ENCODE results near the gene GPR37L1. TPM values are rescaled to one million over a fixed set of nuclear protein-coding genes. Genes with fewer than 3 reads are reported as not detected.
"Not testable (repeated sequence)": the region's sequence is repeated elsewhere in the genome, so short reads cannot be mapped to it uniquely, and the experiment has no call there.

The GPR37L1 gene
- total RNA-seq, 1 donor from 2014 or later, result not detected

DNA sequence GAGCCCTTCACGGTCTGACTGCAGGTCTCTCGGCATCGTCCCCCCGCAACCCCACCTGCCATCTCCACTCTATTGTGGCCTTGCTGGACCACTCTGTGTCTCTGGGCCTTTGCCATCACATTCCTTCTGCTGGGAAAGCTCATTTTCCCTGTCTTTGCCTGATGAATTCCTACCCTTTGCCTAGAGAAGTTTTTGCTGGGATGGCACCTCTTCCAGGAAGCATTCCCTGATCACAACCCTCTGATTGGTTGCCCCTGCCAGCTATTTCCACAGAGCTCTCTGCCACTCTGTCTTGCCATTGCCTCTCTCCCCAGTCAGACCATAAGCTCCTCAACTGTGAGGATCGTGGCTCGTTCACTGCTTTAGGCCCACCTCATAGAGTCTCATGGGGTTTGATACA lies 28.9 kb upstream of the GPR37L1 start:
- H3K4me1 Mint-ChIP-seq (ENCODE audit: low read depth), result no peaks in the 10 kb centered on the region
- H3K27ac Mint-ChIP-seq, result no peak overlapping the region
- no peaks in the 10 kb centered on the region for H3K36me3 Mint-ChIP-seq (ENCODE audit: low read depth)
- no peak for DNase-seq (ENCODE audit: low spot score)
- intact Hi-C loops (cut with micrococcal nuclease), result no loop called here
- no peaks in the 10 kb centered on the region for H3K9me3 Mint-ChIP-seq
- no peak overlapping the region for H3K4me3 Mint-ChIP-seq
- H3K27me3 Mint-ChIP-seq (ENCODE audit: insufficient read depth), result peaks cover 11% of the 10 kb centered on the region

DNA sequence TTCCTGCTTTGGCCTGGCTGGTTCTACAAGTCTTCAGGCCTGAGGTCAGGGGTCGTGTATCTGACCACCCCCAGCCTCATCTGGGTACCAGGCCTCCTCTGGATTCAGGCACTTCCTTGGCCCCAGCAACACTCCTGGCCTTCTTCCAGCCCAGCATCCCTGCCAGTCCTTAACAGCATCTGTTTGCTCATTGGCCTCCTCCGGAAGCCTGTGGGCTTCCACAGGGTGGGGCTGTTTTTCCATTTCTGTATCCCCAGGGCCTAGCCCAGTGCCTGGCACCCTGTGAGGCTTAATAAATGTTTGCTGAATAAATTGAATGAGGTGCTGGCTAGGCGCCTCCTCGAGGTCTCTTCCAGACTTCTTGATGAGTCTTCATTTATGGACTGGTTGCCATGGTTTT lies 21.5 kb upstream of the GPR37L1 start:
- H3K27ac Mint-ChIP-seq, result no peak overlapping the region
- no peaks in the 10 kb centered on the region for H3K4me1 Mint-ChIP-seq (ENCODE audit: low read depth)
- no peaks in the 10 kb centered on the region for H3K27me3 Mint-ChIP-seq (ENCODE audit: insufficient read depth)
- H3K4me3 Mint-ChIP-seq, result no peak overlapping the region
- no peak for DNase-seq (ENCODE audit: low spot score)
- H3K36me3 Mint-ChIP-seq (ENCODE audit: low read depth), result no peaks in the 10 kb centered on the region
- H3K9me3 Mint-ChIP-seq, result no peaks in the 10 kb centered on the region
- intact Hi-C loops (cut with micrococcal nuclease), result no loop called here

DNA sequence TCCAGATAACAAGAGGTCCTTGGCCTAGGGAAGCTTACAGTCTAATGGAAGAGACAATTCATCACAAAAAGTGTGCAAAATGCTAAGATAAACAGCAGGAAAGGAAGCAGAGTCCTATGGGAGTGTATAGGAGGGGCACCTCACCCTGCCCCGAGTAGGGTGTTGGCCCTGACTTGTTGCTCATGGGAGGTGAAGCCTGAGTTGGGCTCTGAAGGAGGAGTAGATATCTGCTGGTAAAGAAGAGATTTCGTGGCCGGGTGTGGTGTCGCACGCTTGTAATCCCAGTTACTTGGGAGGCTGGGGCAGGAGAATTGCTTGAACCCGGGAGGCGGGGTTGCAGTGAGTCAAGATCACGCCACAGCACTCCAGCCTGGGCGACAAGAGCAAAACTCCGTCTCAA lies 18.6 kb upstream of the GPR37L1 start:
- no peak for DNase-seq (ENCODE audit: low spot score)
- no peak overlapping the region for H3K27ac Mint-ChIP-seq

GRCh38 chr1:202105571-202106339 lies 17.0 kb upstream of the GPR37L1 start:
- Mint-ChIP-seq H3K9me3 (no peaks in the 10 kb centered on the region), H3K27ac (no peak overlapping the region), H3K27me3 (ENCODE audit: insufficient read depth) (no peaks in the 10 kb centered on the region), H3K4me1 (ENCODE audit: low read depth) (no peaks in the 10 kb centered on the region), H3K36me3 (ENCODE audit: low read depth) (no peaks in the 10 kb centered on the region), H3K4me3 (no peak overlapping the region)
- intact Hi-C loops (cut with micrococcal nuclease), result no loop called here
- no peak for DNase-seq (ENCODE audit: low spot score)

More for the DNA sequence above, 18.6 kb upstream of the GPR37L1 start:
- intact Hi-C loops (cut with micrococcal nuclease), result no loop called here
- H3K36me3 Mint-ChIP-seq (ENCODE audit: low read depth), result no peaks in the 10 kb centered on the region
- no peak overlapping the region for H3K4me3 Mint-ChIP-seq
- H3K27me3 Mint-ChIP-seq (ENCODE audit: insufficient read depth), result no peaks in the 10 kb centered on the region
- H3K4me1 Mint-ChIP-seq (ENCODE audit: low read depth), result no peaks in the 10 kb centered on the region
- no peaks in the 10 kb centered on the region for H3K9me3 Mint-ChIP-seq

DNA sequence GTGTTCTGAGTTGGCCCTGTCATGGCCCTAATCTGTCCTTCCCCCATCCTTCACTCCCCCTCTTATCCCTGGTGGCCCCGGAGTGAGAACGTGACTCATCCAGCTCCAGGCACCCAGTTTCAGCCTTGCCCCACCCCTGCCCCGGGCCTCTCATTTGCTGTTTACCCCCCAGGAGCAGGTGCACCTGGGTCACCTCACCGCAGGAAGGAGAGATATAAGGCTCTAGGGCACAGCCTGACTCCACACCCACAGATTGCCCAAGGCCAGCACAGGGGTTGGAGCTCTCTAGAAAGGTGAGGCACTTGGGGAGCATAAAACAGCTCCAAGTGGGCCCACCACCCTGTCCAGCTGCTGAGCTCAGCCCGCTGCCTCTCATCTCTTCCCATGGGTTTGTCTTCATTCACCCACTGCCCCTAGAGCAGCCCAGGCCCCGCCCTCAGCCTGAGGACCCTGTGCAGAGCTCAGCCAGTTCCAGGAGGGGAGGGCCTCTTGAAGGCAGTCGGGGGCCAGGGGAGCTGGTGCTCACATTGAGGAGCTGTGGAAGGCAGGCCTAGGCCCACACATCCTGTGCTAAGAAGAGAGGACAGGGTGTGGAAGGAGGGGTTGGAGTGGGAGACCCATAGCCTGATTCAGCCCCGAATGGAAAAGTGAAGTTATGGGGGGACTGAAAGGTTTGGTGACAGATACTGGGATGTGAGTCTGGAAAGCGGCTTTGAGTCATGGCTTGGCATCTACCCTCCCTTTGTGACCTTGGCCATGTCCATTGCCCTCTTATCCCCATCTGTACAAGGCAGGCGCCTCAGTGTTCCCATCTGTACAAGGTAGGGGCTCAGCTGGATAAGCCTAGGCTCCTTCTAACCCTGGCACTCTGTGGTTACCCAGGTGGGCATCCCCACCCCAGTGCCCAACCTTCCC lies 16.1 kb upstream of the GPR37L1 start:
- Mint-ChIP-seq H3K27me3 (ENCODE audit: insufficient read depth) (no peaks in the 10 kb centered on the region), H3K4me3 (no peak overlapping the region), H3K4me1 (ENCODE audit: low read depth) (no peaks in the 10 kb centered on the region), H3K27ac (no peak overlapping the region), H3K36me3 (ENCODE audit: low read depth) (no peaks in the 10 kb centered on the region), H3K9me3 (no peaks in the 10 kb centered on the region)
- intact Hi-C loops (cut with micrococcal nuclease), result no loop called here
- no peak for DNase-seq (ENCODE audit: low spot score)

DNA sequence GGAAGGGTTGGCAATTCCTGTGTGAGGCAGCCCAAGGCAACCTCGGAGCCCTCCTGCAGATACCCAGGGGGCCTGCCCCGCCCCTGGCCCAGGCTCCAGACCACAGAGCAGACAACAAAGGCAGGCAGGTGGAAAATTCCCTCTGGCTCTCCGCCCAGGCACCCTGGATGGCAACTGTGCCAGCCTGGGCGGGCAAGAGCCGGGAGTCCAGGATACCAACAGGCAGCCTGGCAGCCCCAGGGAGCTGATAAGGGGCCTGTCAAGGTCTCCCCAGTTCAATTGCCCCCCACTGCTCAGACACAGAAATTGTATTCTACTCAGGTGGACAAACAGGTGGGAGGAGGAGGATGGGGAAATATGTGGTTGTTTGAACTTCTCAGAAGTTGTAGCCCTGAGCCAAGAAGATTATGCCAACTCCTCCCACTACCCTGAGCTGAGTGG lies 15.4 kb upstream of the GPR37L1 start:
- intact Hi-C loops (cut with micrococcal nuclease), result no loop called here
- DNase-seq (ENCODE audit: low spot score), result no peak
- Mint-ChIP-seq H3K4me1 (ENCODE audit: low read depth) (no peaks in the 10 kb centered on the region), H3K27ac (no peak overlapping the region), H3K36me3 (ENCODE audit: low read depth) (no peaks in the 10 kb centered on the region), H3K27me3 (ENCODE audit: insufficient read depth) (no peaks in the 10 kb centered on the region), H3K4me3 (no peak overlapping the region), H3K9me3 (no peaks in the 10 kb centered on the region)

DNA sequence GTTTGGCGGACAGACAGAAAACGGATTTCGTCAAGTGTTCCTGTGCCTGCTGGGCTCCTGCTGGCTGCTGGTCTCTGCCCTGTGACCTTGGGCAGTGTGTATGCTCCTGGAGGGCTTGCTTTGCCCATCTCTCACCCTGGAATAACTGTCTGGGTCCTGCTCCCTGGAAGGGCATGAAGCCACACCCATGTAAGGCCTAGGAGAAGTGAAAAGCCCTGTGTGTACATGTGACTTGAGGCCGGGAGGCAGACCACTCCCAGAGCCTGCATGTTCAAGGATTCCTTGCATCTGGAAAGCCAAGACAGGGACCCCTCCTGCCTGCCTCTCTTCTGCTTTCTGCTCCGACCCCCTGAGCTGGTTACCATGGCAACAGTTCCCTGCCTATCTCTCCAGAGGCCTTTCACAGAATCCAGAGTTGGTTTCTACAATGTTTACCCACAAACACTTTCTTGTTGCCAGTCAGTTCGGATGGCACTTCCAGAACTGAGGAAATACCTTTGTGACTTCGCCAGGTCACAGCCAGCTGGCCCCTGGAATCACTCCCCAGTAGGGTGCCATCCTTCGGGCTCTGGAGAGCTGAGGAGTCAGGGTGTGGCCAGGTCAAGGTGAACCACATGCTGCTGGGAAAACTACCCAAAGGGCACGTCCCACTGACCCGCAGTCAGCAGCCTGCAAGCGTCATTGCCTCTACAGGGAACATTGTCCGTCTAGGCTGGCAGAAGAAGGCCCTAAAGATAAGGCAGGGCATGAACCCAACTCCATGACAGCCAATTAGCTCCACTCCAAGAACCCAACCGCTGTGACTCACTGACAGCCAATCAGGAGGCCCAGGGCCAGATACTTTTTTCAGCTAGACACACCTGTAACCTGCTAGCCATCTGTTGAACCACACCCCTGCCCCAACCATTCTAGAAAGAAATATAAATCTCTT lies 14.7 kb upstream of the GPR37L1 start:
- Mint-ChIP-seq H3K4me1 (ENCODE audit: low read depth) (no peaks in the 10 kb centered on the region), H3K4me3 (no peak overlapping the region), H3K27me3 (ENCODE audit: insufficient read depth) (peaks cover 2% of the 10 kb centered on the region), H3K27ac (no peak overlapping the region), H3K9me3 (no peaks in the 10 kb centered on the region), H3K36me3 (ENCODE audit: low read depth) (no peaks in the 10 kb centered on the region)
- intact Hi-C loops (cut with micrococcal nuclease), result no loop called here
- DNase-seq (ENCODE audit: low spot score), result no peak

DNA sequence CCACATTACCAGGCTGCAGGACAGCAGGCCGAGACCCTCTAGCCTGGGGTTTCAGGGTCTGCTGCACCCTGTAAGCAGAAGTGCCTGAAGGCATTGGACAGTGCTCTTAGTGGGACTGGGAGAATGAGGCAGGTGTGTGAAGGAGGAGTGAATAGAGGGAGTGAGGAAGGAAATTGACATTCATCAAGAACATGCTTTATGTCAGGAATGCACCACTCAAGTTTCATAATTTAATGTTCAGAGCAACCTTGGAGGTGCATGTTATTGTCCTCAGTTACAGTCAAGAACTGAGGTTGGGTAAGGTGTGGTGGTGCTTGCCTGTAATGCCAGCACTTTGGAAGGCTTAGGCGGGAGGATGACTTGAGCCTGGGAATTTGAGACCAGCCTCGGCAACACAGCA lies 11.7 kb upstream of the GPR37L1 start:
- H3K9me3 Mint-ChIP-seq, result no peaks in the 10 kb centered on the region
- H3K36me3 Mint-ChIP-seq (ENCODE audit: low read depth), result no peaks in the 10 kb centered on the region
- DNase-seq (ENCODE audit: low spot score), result no peak
- H3K4me1 Mint-ChIP-seq (ENCODE audit: low read depth), result no peaks in the 10 kb centered on the region
- no peak overlapping the region for H3K27ac Mint-ChIP-seq
- no peak overlapping the region for H3K4me3 Mint-ChIP-seq
- peaks cover 7% of the 10 kb centered on the region for H3K27me3 Mint-ChIP-seq (ENCODE audit: insufficient read depth)
- intact Hi-C loops (cut with micrococcal nuclease), result no loop called here

DNA sequence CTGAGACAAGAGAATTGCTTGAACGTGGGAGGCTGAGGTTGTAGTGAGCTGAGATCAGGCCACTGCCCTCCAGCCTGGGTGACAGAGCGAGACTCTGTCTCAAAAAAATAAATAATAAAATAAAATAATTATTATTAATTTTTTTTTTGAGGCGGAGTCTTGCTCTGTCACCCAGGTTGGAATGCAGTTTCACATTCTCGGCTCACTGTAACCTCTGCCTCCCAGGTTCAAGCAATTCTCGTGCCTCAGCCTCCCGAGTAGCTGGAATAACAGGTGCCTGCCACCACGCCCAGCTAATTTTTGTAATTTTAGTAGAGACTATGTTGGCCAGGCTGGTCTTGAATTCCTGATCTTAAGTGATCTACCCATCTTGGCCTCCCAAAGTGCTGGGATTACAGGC lies 11.1 kb upstream of the GPR37L1 start:
- H3K9me3 Mint-ChIP-seq; H3K36me3 Mint-ChIP-seq (ENCODE audit: low read depth); DNase-seq (ENCODE audit: low spot score); H3K27me3 Mint-ChIP-seq (ENCODE audit: insufficient read depth); H3K4me3 Mint-ChIP-seq; intact Hi-C loops (cut with micrococcal nuclease); H3K4me1 Mint-ChIP-seq (ENCODE audit: low read depth); H3K27ac Mint-ChIP-seq: not testable (repeated sequence)

DNA sequence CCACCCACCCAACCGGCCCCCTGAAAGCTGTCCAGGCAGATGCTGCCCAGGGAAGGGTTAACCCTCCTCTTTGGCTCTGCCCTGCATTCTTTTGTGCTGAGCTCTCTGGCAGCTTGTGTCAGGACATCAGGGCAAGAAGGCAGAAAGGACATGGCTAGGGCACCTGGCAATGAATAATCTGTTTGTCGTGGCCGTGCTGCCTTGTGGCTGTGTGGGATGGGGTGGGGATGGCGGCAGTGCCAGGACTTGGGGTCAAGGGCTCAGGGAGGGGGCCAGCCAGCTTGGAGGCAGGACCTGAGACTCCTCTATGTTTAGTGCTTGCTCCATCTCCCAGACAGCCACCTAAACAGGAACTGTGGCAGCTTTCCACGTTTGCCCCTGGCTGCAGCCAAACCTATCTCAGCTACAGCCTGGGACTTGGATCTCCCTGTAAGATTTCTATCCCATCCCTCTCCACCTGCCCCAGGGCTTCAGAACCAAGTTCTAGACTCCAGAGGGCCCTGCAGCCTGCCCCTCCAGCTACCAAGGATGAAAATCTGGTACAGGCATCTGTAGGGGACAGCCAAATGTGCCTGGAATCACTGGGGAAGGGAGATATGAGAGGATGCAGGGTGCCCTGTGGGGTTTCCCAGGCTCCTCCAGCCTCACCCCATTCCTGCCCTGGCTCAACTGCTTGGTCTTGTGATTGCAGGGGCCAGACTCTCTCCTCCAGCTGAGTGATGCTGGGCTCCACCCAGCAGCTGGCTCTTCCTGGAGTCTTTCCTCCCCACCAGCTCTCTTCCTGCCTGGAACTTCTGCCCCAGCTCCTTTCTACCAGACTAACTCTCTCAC lies 9.6 kb upstream of the GPR37L1 start:
- no peaks in the 10 kb centered on the region for H3K9me3 Mint-ChIP-seq
- DNase-seq (ENCODE audit: low spot score), result no peak
- H3K4me3 Mint-ChIP-seq, result no peak overlapping the region
- H3K27me3 Mint-ChIP-seq (ENCODE audit: insufficient read depth), result peaks cover 7% of the 10 kb centered on the region
- intact Hi-C loops (cut with micrococcal nuclease), result no loop called here
- H3K27ac Mint-ChIP-seq, result no peak overlapping the region
- H3K36me3 Mint-ChIP-seq (ENCODE audit: low read depth), result no peaks in the 10 kb centered on the region
- no peaks in the 10 kb centered on the region for H3K4me1 Mint-ChIP-seq (ENCODE audit: low read depth)

DNA sequence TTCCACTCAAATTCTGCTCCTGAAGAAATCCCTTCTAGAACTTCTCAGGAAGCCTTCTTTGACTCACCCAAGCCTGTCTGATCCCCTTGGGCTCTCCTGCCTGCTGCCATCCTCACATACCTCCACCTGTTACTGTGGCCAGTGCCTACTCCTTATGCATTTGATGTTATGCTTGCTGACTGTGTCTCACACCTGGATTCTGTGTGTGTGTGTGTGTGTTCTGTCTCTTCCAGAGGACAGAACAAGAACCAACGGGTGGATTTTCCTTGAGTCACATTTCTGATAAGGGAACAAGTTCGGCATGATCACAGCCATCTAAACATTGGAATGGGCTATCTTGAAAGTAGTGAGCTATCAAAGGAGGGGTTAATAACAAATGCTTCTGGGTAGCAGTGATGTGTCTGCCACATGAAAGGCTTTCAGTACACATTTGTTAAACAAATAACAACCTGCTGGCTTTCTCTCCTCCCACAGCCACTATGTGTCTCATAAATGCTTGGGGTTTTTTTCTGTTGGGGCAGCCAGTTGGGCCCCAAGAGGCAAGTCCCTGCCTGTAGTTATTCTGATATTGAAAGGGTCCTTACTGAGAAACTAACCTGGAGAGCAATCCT lies 8.9 kb upstream of the GPR37L1 start:
- H3K9me3 Mint-ChIP-seq, result no peaks in the 10 kb centered on the region
- DNase-seq (ENCODE audit: low spot score), result no peak
- H3K4me1 Mint-ChIP-seq (ENCODE audit: low read depth), result no peaks in the 10 kb centered on the region
- intact Hi-C loops (cut with micrococcal nuclease), result no loop called here
- no peak overlapping the region for H3K27ac Mint-ChIP-seq
- no peaks in the 10 kb centered on the region for H3K36me3 Mint-ChIP-seq (ENCODE audit: low read depth)
- H3K27me3 Mint-ChIP-seq (ENCODE audit: insufficient read depth), result peaks cover 7% of the 10 kb centered on the region
- H3K4me3 Mint-ChIP-seq, result no peak overlapping the region

DNA sequence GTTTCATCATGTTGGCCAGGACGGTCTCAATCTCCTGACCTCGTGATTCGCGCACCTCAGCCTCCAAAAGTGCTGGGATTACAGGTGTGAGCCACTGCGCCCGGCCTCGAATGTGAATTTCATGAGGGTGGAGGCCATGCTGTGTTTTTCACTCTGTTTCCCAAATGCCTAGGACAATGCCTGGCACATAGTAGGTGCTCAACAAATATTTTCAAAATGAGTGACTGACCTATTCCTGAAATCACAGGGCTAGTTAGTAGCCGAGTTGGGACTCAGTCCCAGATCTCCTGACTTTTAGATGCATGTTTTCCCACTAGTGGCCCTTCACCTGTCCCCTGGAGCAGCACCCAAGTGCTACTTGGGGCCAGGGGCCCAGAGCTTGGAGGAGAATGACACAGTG lies 6.4 kb upstream of the GPR37L1 start:
- H3K4me1 Mint-ChIP-seq (ENCODE audit: low read depth), result no peaks in the 10 kb centered on the region
- peaks cover 7% of the 10 kb centered on the region for H3K27me3 Mint-ChIP-seq (ENCODE audit: insufficient read depth)
- H3K4me3 Mint-ChIP-seq, result no peak overlapping the region
- no peak overlapping the region for H3K27ac Mint-ChIP-seq
- no peaks in the 10 kb centered on the region for H3K9me3 Mint-ChIP-seq
- no peaks in the 10 kb centered on the region for H3K36me3 Mint-ChIP-seq (ENCODE audit: low read depth)
- intact Hi-C loops (cut with micrococcal nuclease), result no loop called here
- no peak for DNase-seq (ENCODE audit: low spot score)

All from activated T-helper 1 cell treated with anti-CD3 and anti-CD28 coated beads, Interleukin-12 subunit alpha, Interleukin-12 subunit beta, Interleukin-2, Interleukin-4 antibody, amounts not matched to agents 30 ng/mL and 10 ng/mL and 1 ng/mL, durations not matched to agents 14 hours and 24 hours and 36 hours (primary cell).